Gastroesophageal sphincter (tissue), 3 donors: ENCODE data around the gene HBS1L.

Experiments used
- CTCF ChIP-seq, 4 experiments: fragments of 200-600 bp in 2 of 4; fragments of 450-650 bp in 2 of 4; sonication (generic) in 1 of 4; IDR thresholded peaks; one replicate each; pipeline ENCODE4 v1.5.1; 2017 to 2019; ENCODE audit warnings: antibody characterized with exemption in 4 of 4, mild to moderate bottlenecking in 2 of 4, moderate library complexity in 2 of 4
- EP300 ChIP-seq: sonication (generic); formaldehyde crosslinking; IDR thresholded peaks from one replicate; pipeline ENCODE4 v1.6.1; 2017; ENCODE audit warnings: antibody characterized with exemption, mild to moderate bottlenecking
- POLR2A ChIP-seq, 2 donors: fragments of 450-650 bp; IDR thresholded peaks; one replicate each; pipeline ENCODE4 v1.6.1; 2017; ENCODE audit warnings: antibody characterized with exemption in 2 of 2, mild to moderate bottlenecking in 2 of 2, moderate library complexity in 1 of 2
- POLR2AphosphoS5 ChIP-seq: sonication (generic); formaldehyde crosslinking; IDR thresholded peaks from one replicate; pipeline ENCODE4 v1.6.1; 2017; ENCODE audit warnings: antibody characterized with exemption

GRCh38 chr6:134943522-134944111 is 111.0 kb downstream of the HBS1L start:
- TF ChIP-seq POLR2AphosphoS5 (no peak), CTCF (IDR thresholded peaks at IDR 0.05) (no peak), EP300 (no peak), POLR2A (IDR thresholded peaks at IDR 0.05) (no peak)
